Measurements from ENCODE around the gene LHX6.

LHX6 gene

DNA sequence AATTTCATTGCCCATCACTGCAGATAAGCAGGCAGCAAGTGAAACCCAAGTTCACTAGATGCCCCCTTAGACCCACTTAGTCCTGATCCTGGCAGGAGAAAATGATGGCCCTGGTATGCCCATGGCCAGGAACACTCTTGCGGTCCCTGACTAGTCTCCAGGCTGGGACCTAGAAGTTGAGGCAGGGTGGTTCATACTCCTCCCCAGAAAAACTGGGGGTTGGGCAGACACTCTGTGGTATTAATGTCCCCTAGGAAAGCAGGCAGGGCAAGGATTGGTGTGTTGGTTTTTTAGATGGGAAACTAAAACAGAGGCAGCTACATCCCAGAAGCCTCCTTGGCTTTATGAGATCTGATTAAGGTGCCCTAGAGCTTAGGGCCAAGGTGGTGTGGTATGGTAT is 13.1 kb downstream of the LHX6 start:
- no peak for DNase-seq

DNA sequence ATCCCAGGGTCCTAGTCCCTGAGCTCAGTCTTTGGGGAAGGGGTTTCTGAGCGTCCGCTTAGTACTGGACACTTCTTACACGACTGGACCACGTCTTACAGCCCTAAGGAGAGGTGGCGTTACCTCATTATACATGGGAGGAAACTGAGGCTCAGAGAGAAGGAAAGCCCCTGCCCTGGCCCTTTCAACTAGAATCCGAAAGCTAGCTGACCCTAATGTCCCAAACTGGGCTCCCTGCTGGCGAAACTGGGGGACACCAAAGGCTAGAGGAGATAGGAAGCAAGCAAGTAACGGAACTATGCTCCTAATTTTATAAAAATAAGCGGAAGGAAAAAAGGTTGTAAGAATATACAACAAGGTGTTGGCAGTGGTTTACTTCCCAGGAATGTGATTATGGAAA is 14.2 kb downstream of the LHX6 start:
- no peak for DNase-seq

DNA sequence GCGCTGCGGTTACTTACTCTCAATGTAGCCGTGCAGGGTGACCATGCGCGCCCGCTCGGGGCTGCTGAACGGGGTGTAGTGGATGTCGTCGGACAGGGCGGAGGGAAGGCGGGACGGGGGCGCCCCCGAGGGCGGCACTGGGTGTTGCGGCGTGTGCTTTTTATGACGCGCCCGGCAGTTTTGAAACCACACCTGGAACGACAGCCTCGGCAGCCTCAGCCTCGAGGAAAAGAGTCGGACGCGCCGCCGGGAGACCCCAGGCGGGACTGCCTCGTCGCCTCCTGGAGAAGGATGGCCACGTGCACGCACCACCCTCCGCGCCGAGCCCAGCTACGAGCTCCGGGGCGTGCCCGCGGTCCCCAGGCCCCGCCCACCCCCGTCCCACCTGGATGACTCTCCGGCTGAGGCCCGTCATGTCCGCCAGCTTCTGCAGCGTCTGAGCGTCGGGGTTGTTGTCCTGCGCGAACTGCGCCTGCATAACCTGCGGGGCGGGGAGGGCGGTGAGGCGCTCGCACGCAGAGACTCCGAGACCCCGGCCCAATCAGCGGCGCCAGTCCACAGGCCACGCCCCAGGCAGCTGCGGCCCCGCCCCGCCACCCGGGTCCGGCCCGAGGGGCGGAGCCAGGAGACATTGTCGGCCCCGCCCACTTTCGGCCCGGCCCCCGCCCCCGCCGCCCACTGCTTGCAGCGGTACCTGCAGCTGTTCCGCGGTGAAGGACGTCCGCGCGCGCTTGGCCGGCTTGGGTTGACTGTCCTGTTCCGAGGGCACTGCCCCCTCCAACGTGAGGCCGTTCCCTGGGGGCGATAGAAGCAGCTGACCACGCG is 15.0 kb downstream of the LHX6 start:
- DNase-seq: peak; percentile 46

DNA sequence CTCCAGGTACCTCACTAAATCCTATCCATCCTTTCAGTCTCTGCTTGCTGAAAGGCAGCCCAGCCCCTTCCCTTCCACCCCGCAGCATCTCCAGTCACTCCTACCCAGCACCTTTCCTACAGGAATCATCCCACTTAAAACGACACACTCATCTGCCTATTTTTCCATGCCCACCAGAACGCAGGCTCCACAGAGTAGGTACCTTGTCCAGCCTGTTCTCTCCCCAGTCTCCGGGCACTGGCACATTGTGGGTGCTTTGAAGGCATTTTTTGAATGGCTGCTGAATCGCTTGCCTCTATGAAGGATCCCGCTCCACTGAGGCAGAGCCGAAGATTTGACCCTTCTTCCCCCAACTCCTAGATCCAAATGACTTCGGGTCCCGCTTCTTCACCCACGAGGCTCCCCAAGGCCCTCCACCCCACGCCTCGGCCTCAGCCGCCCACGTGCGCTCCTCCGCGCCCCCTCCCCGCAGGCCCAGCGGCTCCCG is 15.6 kb downstream of the LHX6 start:
- DNase-seq: no peak

DNA sequence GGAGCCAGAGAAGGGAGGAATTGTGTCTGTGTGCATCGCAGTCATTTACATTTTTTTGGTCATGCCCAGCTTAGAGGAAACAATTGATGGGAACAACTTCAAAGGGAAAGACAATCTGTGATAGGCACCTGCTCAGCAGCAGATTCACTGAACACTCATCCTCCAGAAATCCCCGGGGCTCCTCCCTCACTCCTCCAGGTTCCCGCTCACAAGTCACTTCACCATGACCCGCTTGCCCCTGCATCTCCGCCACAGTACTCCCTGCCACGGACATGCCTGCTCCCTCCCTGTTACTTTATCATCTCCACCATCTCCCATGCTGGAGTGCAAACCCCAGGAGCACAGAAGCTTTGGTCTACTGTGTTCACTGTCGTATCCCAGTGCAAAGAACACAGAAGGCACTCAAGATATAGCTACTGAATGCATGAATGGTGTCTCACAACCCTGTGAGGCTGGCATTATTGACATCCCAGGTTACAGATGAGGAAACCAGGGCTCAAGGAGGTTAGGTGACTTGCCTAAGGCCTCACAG is 16.2 kb downstream of the LHX6 start:
- no peak for DNase-seq

DNA sequence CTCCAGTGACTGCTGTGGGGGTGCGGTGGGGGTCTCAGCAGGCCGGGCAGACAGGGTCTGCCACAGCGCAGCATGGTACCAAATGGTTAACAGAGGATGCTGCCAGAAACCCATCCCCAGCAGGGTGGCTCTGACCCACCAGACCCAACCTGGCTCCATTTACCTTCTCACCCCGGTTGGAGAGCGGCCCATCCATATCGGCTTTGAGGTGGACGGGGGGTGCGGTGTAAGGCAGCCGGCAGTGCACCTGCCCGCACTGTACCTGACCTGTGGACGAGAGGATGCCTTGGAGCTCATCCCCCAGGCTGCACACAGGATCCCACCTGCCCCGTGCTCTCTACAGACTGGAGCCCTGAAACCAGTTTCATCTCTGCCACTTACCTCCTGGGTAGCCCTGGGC is 19.3 kb downstream of the LHX6 start:
- no peak for DNase-seq

DNA sequence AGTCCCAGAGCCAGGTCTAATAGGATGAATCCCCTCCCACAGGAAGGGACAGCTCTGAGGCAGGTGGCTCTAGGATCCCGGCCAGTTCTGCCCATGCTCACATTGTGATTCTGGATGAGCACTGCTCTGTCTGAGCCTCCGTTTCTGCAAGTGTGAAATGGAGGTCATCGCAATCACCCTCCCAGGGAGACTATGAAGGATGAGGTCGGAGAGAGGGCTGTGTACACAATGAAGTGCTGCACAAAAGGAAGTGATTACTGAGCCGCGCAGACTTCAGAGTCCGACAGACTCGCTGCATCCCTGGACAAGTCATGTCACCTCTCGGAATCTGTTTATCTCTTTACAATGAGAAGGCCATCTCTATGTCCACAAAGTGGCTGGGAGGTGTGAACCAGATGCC is 21.7 kb downstream of the LHX6 start:
- no peak for DNase-seq

DNA sequence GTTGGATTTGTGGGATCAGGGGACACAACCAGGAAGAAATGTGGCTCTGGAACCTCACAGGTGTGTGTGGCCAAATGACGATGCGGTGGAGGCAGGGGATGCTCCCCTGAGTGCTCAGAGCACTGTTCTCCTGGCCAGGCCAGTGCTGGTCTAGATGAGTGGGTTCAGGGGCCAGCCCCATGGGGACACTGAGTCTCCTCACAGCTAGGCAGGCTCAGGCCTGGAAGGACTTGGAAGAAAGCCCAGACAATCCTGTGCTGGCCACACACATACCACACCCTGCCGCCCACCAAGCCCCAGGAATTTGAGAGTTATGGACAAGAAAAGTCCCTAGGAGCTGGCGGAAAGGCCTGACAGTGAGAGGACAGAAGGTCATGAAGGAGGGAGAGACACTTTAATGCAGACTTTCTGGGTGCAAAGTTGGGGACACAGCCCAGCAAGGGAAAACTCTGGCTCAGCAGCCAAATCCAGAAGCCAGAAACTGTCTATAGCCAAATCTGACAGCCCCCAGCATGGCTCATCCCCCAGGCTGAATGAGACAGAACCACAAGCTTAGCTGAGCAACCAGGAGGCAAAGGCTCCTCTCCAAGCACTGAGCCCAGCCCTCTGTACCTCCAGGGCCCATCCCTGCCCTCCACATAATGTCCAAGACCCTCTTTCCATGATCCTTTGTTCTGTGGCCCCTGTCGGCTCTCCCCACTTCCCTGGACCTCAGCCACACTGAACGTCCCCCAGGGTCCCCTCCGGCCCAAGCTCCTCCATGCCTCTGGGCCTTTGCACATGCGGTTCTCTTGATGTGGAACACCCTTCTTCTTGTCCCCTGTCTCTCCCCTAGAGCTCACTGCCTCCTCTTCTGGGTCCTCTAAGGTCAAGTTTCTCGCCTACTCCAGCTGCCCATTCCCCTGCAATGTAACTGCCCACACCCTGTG is 22.4 kb downstream of the LHX6 start:
- no peak for DNase-seq

DNA sequence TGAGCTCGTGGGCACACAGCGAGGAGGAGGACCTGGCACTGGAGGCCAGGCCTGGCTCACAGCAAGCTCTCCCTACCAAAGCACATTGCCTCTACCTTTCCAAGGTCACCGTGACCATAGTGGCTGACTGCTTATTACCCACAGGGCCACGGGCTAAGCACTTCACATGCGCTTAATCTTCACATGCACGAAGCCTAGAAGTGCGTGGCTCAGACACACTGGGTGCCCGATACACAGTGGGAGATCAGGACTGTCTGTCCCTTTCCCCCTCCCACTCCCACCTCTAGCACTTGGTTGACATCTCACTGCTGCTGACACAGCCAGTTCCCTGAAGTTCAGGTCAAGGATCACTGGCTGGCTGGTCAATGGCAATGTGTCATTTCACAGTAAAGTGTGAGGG is 23.6 kb downstream of the LHX6 start:
- no peak for DNase-seq

DNA sequence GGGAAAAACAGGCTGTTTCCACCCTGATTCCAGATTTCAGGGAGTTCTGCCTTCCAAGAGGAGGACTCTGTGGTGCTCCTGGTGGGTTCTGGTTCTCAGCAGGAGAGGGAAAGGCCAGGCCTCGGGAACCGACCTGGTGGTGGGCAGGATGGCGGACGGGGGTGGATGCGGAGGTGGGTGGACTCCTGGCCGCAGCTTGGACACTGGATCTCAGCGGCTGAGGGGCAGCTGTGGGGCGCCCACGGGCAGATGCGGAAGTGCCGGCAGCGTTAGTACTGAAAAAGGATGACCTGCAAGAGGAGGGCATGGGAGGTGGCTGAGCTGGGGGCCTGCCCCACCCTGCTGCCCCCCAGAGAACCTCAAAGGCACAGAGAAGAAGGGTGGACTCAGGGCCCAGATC is 24.3 kb downstream of the LHX6 start:
- DNase-seq: no peak

DNA sequence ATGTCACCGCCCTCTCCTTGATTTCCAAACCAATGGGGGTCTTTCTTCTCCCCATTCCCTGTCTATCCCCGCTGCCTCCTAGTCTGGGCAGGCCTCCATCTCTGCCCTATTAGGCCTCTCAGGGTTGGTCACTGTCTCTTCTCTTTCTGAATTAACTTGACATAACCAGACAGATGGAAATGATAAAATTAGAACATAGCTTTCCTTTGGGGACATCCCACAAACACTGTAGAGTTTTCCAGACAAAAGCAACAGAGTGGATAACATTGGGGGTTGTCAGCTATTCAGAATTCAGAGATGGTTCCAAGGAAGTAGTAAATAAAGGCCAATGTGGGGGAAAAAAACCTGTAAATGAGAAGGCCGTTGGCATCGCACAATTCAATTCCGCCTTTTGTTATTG is 24.7 kb downstream of the LHX6 start:
- no peak for DNase-seq

DNA sequence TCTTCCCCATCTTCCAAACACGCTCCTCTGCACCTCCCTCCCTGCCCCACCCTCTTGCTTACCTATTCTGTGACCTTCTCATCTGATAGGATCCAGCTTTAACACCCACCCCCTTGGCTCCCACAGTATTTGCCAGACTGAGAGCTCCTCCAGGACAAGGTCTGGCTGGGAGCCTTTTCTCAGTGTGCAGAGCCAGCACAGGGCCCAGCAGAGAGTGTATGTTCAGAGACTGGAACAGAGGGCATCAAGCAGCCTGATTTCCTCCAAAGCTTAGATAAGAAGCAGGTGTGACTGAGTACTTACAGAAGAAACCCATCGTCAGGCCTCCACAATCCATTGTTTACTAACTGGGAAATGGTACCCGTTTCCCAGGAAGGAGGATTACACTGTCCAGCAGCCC is 26.6 kb downstream of the LHX6 start:
- DNase-seq: no peak

DNA sequence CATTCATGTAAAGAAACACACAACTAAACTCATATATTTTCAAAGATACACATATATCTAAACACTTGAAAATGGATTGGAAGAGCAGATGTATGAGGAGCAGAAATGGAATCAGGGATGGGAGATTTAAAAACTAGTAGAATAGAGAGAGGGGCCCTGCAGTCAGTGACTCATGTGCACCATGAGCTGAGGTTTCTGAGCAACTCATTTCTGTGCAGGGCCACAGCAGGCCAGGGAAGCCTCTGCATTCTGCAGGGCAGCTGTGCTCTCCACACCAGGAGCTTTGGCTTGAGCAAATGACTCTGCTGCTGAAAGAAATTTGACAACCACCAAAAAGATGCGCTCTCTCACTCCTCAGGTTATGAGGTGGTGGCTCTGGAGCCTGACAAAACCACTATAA is 27.1 kb downstream of the LHX6 start:
- no peak for DNase-seq

DNA sequence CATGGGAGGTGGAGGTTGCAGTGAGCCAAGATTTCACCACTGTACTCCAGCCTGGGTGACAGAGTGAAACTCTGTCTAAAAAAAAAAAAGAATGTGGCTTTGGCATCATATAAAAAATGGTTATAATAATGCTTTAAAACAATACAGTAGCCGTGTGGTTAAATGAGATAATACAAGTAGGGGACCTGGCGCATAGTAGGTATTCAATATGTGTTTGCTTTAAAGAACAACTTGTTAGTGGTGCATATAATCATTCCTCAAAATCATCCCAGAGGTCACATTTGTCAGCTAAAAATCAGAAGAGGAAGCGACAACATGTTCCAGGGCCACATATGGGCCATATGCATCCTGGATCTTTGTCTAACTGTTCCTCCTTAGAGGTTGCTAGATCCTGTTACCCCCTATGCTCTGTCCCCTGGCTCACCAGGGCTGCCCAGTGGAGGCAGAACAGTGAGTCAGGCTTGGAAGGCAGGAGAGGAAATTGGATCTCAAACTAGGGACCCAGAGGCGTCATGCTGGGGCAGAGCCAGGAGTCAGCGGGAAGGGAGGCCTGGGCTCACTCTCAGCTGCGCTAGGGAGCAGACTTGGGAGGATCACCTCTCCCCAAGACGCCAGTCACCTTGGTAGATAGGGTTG is 27.7 kb downstream of the LHX6 start:
- DNase-seq: no peak

DNA sequence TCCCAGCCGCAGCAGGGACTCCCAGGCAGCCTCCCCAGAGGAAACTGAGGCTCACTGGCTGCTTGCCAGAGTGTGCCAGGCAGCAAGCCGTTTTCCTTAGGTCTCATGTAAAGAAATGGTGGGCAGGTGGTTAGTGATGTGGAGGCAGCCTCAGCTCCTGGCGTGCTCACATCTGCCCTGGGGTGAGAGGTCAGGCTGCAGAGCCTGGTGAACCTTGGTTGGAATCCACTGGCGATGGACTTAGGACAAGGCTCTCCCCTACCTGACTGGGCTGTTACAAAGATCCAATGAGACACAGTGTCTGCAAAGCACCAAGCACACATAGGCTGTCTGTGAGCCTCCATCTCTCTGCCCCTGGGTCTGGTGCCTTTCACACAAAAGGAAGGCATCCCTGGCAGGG is 30.9 kb downstream of the LHX6 start:
- DNase-seq: no peak

DNA sequence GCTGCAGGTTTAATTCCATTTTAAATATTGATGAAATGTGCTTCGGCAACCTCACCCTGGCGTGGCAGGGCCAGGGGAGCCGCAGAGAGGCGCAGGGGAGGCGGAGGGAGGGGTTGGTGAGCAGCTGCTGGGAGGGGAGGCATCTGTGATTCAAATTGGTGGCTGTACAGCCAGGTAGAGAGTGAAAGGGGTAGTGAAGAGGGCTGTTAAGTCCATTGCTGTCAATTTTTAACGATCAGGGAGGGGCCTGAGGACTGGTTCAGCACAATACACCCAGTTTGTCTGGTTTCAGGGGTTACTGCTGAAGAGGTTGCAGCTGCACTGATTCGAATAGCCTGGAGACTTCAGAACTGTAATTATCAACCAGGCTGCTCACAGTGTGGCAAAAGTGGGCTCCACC is 31.3 kb downstream of the LHX6 start:
- peak; percentile 41 for DNase-seq

DNA sequence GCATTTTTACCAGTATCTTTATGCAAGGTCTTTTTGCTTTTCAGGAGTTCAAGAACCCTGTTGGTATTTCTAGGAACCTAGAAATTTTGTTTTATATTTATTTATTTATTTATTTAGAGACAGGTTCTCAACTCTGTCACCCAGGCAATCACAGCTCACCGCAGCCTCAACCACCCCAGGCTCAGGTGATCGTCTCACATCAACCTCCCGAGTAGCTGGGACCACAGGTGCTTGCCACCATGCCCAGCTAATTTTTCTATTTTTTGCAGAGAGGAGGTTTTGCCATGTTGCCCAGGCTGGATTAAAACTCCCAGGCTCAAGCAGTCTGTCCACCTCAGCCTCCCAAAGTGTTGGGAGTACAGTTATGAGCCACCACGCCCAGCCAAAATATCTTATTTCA is 32.9 kb downstream of the LHX6 start:
- DNase-seq: no peak

DNA sequence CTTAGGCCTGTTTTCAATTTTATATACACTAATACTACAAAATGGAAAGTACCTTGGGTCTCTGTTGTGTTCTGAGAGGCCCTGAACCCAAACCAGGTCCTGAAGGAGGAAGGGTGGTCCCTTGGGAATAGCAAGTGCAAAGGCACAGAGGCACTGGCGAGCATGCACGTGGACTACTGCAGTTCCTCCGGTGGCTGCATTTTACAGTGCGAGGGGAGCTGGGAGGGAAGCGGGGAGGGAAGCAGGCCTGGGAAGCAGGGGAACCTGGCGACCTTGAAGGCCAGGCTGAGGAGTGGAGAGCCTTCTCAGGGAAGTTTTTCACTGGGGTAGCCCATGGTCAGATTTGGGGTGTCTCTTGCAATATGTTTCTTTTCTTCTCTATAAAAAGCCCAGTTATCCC is 35.1 kb downstream of the LHX6 start:
- no peak for DNase-seq

DNA sequence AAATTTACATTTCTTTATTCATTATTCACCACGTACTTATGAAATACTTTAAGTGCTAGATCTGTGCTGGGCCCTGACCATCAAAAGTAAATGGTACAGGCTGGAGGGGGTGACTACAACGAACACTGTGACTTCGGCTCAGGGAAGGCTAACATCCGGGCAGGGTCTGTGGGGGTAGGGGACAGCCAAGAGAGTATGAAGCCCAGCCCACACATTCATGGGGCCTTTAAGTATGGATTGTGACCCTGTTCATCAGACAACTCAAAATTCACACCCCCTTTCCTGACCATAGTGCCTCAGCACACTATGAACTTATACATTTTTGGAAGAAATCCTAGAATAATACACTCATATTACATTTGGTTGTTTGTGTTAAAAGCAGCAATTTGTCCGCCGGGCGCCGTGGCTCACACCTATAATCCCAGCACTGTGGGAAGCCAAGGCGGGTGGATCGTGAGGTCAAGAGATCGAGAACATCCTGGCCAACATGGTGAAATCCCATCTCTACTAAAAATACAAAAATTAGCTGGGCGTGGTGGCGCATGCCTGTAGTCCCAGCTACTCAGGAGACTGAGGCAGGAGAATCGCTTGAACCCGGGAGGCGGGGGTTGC is 35.7 kb downstream of the LHX6 start:
- DNase-seq: no peak

DNA sequence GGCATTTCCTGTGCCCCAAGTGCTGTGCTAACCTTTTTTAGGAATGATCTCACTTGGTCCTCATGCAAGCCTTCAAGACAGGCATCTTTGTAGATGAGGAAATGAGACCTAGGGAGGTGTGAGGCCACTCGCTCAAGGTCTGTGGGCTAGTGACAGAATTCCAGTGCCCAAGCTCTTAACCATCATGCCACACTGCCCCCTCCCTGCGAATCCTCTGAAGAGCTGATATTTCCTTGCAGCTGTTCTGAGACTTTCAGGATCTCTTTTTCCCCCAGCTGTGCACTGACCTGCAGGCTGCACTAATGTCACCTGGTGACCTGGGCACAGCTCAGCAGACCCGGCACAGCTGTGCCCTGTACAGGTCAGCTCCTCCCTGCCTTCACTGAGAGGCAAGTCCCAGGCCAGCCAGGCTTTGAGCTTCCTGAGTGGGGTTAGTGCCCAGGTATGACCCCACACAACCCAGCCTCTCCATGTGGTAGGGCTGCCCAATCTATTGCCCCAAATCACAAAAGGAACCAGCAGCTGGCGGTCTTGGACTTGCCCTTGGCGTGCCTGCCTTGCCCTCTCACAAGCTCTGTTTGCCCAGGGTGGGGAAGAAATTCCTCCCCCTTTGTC is 36.4 kb downstream of the LHX6 start:
- no peak for DNase-seq

DNA sequence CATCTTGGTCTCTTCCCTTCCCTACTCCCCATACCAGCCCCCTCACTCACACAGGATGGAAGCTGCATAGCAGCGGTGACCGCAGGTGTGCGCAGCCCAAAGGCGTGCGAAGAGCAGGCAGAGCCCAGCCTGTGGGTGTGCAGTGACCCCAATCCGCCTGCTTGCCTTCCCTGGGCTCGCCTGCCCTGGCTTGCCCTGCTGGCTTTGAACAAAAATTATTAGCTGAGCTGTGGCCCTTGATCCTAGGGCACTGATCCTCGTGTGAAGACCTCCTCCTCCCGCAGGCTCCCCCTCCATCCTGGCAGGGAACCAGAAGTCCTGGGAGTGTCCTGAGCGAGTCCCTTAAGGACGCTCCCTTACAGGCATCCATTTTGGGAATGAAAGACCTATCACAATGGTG is 37.2 kb downstream of the LHX6 start:
- no peak for DNase-seq

DNA sequence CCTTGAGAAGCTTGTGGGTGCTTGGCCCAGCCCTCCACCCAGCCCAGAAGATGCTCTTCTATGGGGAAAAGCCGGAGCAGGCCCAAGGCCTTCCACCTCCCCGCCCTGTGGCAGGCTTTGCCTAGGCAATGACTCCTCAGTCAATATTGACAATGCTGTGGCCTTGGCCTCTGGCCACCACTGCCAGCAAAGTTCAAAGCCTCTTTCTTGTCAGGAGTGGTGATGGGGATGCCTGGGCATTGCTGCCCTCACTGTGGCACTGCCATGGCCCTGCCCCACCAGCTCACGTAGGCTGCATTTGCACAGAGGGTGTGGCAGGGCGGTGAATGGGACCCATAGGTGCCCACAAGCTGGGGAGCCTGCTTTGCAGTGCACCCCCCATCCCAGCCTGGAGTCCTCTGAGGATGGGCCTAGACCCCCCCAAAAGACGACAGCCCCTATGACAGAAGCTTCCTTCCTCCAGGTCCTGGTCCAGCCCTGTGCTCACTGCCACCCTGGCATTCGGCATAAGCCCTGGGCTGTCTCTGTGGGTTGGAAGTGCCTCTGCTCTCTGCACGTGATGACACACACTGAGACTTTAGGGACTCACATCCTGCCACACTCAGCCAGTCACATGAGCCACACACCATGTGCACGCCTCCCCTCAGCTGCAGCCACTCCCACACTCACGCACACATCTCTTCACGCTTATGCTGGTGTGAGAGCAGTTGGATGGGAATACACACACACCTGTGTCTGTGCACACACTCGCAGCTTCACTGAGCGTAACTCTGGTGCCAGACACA is 38.0 kb downstream of the LHX6 start:
- DNase-seq: no peak

Data from NCI-H2107 (cell line).